Neural cell (in vitro differentiated cells): ENCODE measurements around the gene GRHL3. TPM values are rescaled to one million over a fixed set of nuclear protein-coding genes. Genes with fewer than 3 reads are reported as not detected.

Experiments used
- H2AFZ ChIP-seq: fragments of 200-600, 300-800 bp; sonication (generic), shearing (Covaris generic); 2 replicates; pipeline ENCODE4 v1.6.0; 2014; ENCODE audit warnings: low read depth, mild to moderate bottlenecking, antibody characterized with exemption, low read length, moderate library complexity
- H3F3A ChIP-seq: fragments of 200-600 bp; shearing (Covaris generic); 2 replicates; pipeline ENCODE4 v1.6.1; 2016; ENCODE audit warnings: mild to moderate bottlenecking, moderate library complexity, mixed read lengths, antibody characterized with exemption, low read length; ENCODE audit not compliant: insufficient read depth, poor library complexity, severe bottlenecking
- H3K27ac ChIP-seq: fragments of 200-600, 300-800 bp; sonication (generic), shearing (Covaris generic); 2 replicates; pipeline ENCODE4 v1.5.1; 2014; ENCODE audit warnings: mild to moderate bottlenecking, low read length, moderate library complexity
- H3K27me3 ChIP-seq: fragments of 300-800, 200-600 bp; sonication (generic), shearing (Covaris generic); 2 replicates; pipeline ENCODE4 v1.6.0; 2014; ENCODE audit warnings: mild to moderate bottlenecking, low read depth, low read length, moderate library complexity; ENCODE audit not compliant: insufficient read depth
- H3K36me3 ChIP-seq: fragments of 300-800, 200-600 bp; sonication (generic), shearing (Covaris generic); 2 replicates; pipeline ENCODE4 v1.5.1; 2014; ENCODE audit warnings: mild to moderate bottlenecking, antibody characterized with exemption, low read length, moderate library complexity; ENCODE audit not compliant: insufficient read depth
- H3K4me2 ChIP-seq: fragments of 300-800, 200-600 bp; sonication (generic), shearing (Covaris generic); 2 replicates; pipeline ENCODE4 v1.6.0; 2014; ENCODE audit warnings: mild to moderate bottlenecking, low read length
- H3K4me3 ChIP-seq: fragments of 300-800, 200-600 bp; sonication (generic), shearing (Covaris generic); 2 replicates; pipeline ENCODE4 v1.5.1; 2014; ENCODE audit warnings: mild to moderate bottlenecking, low read length, moderate library complexity
- H3K79me2 ChIP-seq: fragments of 200-600 bp; shearing (Covaris generic); replicated peaks from 2 replicates; pipeline ENCODE4 v1.6.0; 2014; ENCODE audit warnings: mild to moderate bottlenecking, low read length, moderate library complexity; ENCODE audit not compliant: insufficient read depth
- H3K9ac ChIP-seq: fragments of 300-800, 200-600 bp; sonication (generic), shearing (Covaris generic); 2 replicates; pipeline ENCODE4 v1.6.1; 2016; ENCODE audit warnings: mild to moderate bottlenecking, low read length, mixed read lengths
- H3K9me2 ChIP-seq: fragments of 200-600 bp; shearing (Covaris generic); 2 replicates; pipeline ENCODE4 v1.6.1; 2016; ENCODE audit warnings: mild to moderate bottlenecking, low read length, mixed read lengths; ENCODE audit not compliant: insufficient read depth
- H3K9me3 ChIP-seq: fragments of 200-600, 300-800 bp; sonication (generic), shearing (Covaris generic); 2 replicates; pipeline ENCODE4 v1.6.1; 2016; ENCODE audit warnings: mild to moderate bottlenecking, mixed run types, low read length, moderate library complexity, mixed read lengths
- H4K20me1 ChIP-seq: fragments of 200-600 bp; shearing (Covaris generic); 2 replicates; pipeline ENCODE4 v1.6.1; 2016; ENCODE audit warnings: mild to moderate bottlenecking, mixed run types; ENCODE audit not compliant: insufficient read depth
- CTCF ChIP-seq: fragments of 450-650 bp; IDR thresholded peaks from 2 replicates; pipeline ENCODE4 v1.5.1; 2014; ENCODE audit warnings: antibody characterized with exemption, mild to moderate bottlenecking, moderate library complexity; ENCODE audit not compliant: poor library complexity, severe bottlenecking
- EP300 ChIP-seq: fragments of 450-650 bp; conservative IDR thresholded peaks from 2 replicates; pipeline ENCODE4 v1.6.1; 2014; ENCODE audit warnings: antibody characterized with exemption, mild to moderate bottlenecking, moderate library complexity; ENCODE audit not compliant: poor library complexity, severe bottlenecking
- EZH2 ChIP-seq: fragments of 200-600, 300-800 bp; shearing (Covaris generic), sonication (generic); IDR thresholded peaks from 2 replicates; pipeline ENCODE4 v1.6.1; 2014; ENCODE audit warnings: antibody characterized with exemption, low read length, borderline replicate concordance, mild to moderate bottlenecking; ENCODE audit not compliant: insufficient read depth, poor library complexity, severe bottlenecking
- MXI1 ChIP-seq: fragments of 450-650 bp; conservative IDR thresholded peaks from 2 replicates; pipeline ENCODE4 v1.6.1; 2014; ENCODE audit warnings: antibody characterized with exemption, mild to moderate bottlenecking; ENCODE audit not compliant: poor library complexity, severe bottlenecking
- POLR2AphosphoS5 ChIP-seq: IDR thresholded peaks from 2 replicates; pipeline ENCODE4 v1.6.1; 2012
- RAD21 ChIP-seq: fragments of 450-650 bp; conservative IDR thresholded peaks from 2 replicates; pipeline ENCODE4 v1.6.1; 2014; ENCODE audit warnings: antibody characterized with exemption, mild to moderate bottlenecking, moderate library complexity
- SMC3 ChIP-seq: fragments of 450-650 bp; conservative IDR thresholded peaks from 2 replicates; pipeline ENCODE4 v1.6.1; 2014; ENCODE audit warnings: antibody characterized with exemption, mild to moderate bottlenecking, moderate library complexity; ENCODE audit not compliant: poor library complexity
- TAF1 ChIP-seq: IDR thresholded peaks from 2 replicates; pipeline ENCODE4 v1.6.1; 2012; ENCODE audit warnings: low read depth
- polyA plus RNA-seq: library from polyadenylated mRNA; depleted of rRNA; stranded (reverse); fragments of >200 nt; gene quantifications from 2 replicates; pipeline ENCODE4 v1.2.3, GENCODE V29; 2014
- TF ChIP-seq, protein P1 (sequence below): IDR thresholded peaks from 2 replicates; pipeline ENCODE4 v1.6.1; 2012; ENCODE audit warnings: borderline replicate concordance

Gene GRHL3
- polyA plus RNA-seq, 1 donor from 2014 or later, result not detected

DNA sequence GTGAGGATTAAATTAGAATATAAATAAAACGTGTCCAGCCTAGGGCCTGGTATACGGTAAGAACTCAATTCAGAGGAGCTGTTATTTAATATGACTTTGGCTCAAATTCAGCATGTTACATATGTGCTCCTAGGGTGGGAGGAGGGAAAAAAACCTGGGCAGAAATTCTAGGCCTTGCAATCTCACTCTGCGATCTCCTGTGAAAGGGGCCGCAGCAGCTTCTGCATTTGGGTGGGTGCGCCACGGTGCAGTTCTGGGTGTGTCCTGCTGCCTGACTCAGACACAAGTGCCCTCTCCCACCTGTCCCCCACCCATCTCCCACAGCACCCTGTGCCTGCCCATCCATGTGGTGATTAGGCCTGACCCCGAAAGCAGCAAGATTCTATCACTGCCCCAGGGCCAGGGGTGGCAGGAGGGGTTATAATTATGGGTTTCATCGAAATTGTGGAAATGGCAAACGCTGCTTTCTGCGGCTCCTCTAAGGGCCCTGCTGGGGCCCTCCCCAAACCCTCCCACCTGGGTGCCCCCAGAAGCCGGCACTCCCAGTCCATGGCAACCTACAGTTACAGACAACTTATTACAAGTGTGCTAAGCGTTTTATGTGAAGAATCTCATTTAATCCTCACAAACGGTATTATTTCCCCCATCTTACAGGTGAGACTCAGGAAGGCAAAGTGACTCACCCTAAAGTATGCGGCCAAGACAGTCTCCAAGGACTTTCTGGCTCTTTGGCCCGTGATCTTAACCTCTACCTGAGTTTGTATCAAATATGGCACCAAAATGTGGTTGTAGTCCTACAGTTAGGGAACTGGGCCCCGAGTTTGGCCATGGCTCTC lies 25.5 kb upstream of the GRHL3 start:
- H2AFZ ChIP-seq, result no peak overlapping the region
- H3K9me2 ChIP-seq, result no peaks in the 10 kb centered on the region
- H3K4me2 ChIP-seq, result no peak overlapping the region
- TF ChIP-seq EZH2 (no peak), SMC3 (no peak), MXI1 (no peak), RAD21 (no peak), TAF1 (no peak), EP300 (no peak)
- H3K9me3 ChIP-seq, result no peaks in the 10 kb centered on the region
- H3F3A ChIP-seq, result no peaks in the 10 kb centered on the region
- H3K36me3 ChIP-seq, result no peaks in the 10 kb centered on the region
- H3K4me3 ChIP-seq, result no peak overlapping the region
- H3K79me2 ChIP-seq, result no peaks in the 10 kb centered on the region
- no peak overlapping the region for H3K27ac ChIP-seq
- no peaks in the 10 kb centered on the region for H4K20me1 ChIP-seq
- peaks cover 35% of the 10 kb centered on the region for H3K27me3 ChIP-seq
- no peak overlapping the region for H3K9ac ChIP-seq

GRCh38 chr1:24294228-24294672 lies 24.9 kb upstream of the GRHL3 start:
- no peaks in the 10 kb centered on the region for H3F3A ChIP-seq
- H3K9ac ChIP-seq, result no peak overlapping the region
- no peak overlapping the region for H2AFZ ChIP-seq
- H3K27me3 ChIP-seq, result peaks cover 29% of the 10 kb centered on the region
- no peaks in the 10 kb centered on the region for H3K9me3 ChIP-seq
- no peak overlapping the region for H3K4me3 ChIP-seq
- H3K9me2 ChIP-seq, result no peaks in the 10 kb centered on the region
- no peak overlapping the region for H3K27ac ChIP-seq
- no peak for TF ChIP-seq MXI1
- TF ChIP-seq RAD21, result no peak
- TF ChIP-seq SMC3, result no peak
- no peak for TF ChIP-seq CTCF
- TF ChIP-seq EZH2, result no peak
- TF ChIP-seq POLR2AphosphoS5, result no peak
- TF ChIP-seq EP300, result no peak
- TF ChIP-seq, protein P1, sequence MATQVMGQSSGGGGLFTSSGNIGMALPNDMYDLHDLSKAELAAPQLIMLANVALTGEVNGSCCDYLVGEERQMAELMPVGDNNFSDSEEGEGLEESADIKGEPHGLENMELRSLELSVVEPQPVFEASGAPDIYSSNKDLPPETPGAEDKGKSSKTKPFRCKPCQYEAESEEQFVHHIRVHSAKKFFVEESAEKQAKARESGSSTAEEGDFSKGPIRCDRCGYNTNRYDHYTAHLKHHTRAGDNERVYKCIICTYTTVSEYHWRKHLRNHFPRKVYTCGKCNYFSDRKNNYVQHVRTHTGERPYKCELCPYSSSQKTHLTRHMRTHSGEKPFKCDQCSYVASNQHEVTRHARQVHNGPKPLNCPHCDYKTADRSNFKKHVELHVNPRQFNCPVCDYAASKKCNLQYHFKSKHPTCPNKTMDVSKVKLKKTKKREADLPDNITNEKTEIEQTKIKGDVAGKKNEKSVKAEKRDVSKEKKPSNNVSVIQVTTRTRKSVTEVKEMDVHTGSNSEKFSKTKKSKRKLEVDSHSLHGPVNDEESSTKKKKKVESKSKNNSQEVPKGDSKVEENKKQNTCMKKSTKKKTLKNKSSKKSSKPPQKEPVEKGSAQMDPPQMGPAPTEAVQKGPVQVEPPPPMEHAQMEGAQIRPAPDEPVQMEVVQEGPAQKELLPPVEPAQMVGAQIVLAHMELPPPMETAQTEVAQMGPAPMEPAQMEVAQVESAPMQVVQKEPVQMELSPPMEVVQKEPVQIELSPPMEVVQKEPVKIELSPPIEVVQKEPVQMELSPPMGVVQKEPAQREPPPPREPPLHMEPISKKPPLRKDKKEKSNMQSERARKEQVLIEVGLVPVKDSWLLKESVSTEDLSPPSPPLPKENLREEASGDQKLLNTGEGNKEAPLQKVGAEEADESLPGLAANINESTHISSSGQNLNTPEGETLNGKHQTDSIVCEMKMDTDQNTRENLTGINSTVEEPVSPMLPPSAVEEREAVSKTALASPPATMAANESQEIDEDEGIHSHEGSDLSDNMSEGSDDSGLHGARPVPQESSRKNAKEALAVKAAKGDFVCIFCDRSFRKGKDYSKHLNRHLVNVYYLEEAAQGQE, result no peak
- TF ChIP-seq TAF1, result no peak
- no peaks in the 10 kb centered on the region for H3K36me3 ChIP-seq
- no peak overlapping the region for H3K4me2 ChIP-seq
- no peaks in the 10 kb centered on the region for H3K79me2 ChIP-seq
- H4K20me1 ChIP-seq, result no peaks in the 10 kb centered on the region
